WTC11 (cell line): ENCODE data around the gene ZXDB. TPM values are rescaled to one million over a fixed set of nuclear protein-coding genes. Genes with fewer than 3 reads are reported as not detected.

Source experiments
- ATAC-seq: fragments of 200-7000 bp; cut with Tn5 transposase; 2 replicates; pipeline ENCODE4 v1.10.0; 2021; ENCODE audit warnings: mild to moderate bottlenecking, moderate library complexity
- CTCF ChIA-PET: fragments of 300-600 bp; sonication (Branson Sonifier 250); formaldehyde crosslinking; loops from one replicate; lab custom pipeline; 2021; ENCODE audit warnings: antibody characterized with exemption; lab: Charles Lee
- POLR2A ChIA-PET: fragments of 350-600 bp; sonication (Branson Sonifier 250); formaldehyde crosslinking; loops from one replicate; lab custom pipeline; 2021; ENCODE audit warnings: antibody characterized with exemption; lab: Charles Lee
- DNase-seq: peaks from one replicate; pipeline ENCODE4 v3.0.0; 2021; ENCODE audit warnings: low spot score
- H3K27ac Mint-ChIP-seq: 2 replicates; pipeline ENCODE4 v1.8.0; 2021; ENCODE audit warnings: mixed read lengths
- H3K27me3 Mint-ChIP-seq: 2 replicates; pipeline ENCODE4 v1.8.0; 2021; ENCODE audit warnings: low read depth, mild to moderate bottlenecking, moderate library complexity, mixed read lengths
- H3K36me3 Mint-ChIP-seq: 2 replicates; pipeline ENCODE4 v1.8.0; 2021; ENCODE audit warnings: mixed read lengths
- H3K4me1 Mint-ChIP-seq: 2 replicates; pipeline ENCODE4 v1.8.0; 2022; ENCODE audit warnings: mixed read lengths
- H3K4me3 Mint-ChIP-seq: 2 replicates; pipeline ENCODE4 v1.8.0; 2021; ENCODE audit warnings: mild to moderate bottlenecking, moderate library complexity, mixed read lengths
- H3K9me3 Mint-ChIP-seq: 2 replicates; pipeline ENCODE4 v1.8.0; 2021; ENCODE audit warnings: mixed read lengths
- CREM ChIP-seq: sonication (generic); formaldehyde crosslinking; IDR thresholded peaks from 2 replicates; pipeline ENCODE4 v1.8.1; 2022; ENCODE audit warnings: mild to moderate bottlenecking, missing genetic modification reagents, moderate library complexity
- ELF4 ChIP-seq: sonication (generic); formaldehyde crosslinking; IDR thresholded peaks from 2 replicates; pipeline ENCODE4 v1.8.1; 2022; ENCODE audit warnings: low read depth, mild to moderate bottlenecking, moderate library complexity, missing genetic modification reagents
- FOXK1 ChIP-seq: sonication (generic); formaldehyde crosslinking; IDR thresholded peaks from 2 replicates; pipeline ENCODE4 v1.8.0; 2022; ENCODE audit warnings: mild to moderate bottlenecking, moderate library complexity, missing genetic modification reagents
- FOXP1 ChIP-seq: sonication (generic); formaldehyde crosslinking; IDR thresholded peaks from 2 replicates; pipeline ENCODE4 v1.8.0; 2022; ENCODE audit warnings: missing genetic modification reagents, mild to moderate bottlenecking, moderate library complexity, borderline replicate concordance
- GRHL2 ChIP-seq: fragments of 250-450 bp; sonication (Bioruptor Pico); IDR thresholded peaks from 2 replicates; pipeline ENCODE4 v1.8.0; 2022; ENCODE audit warnings: mild to moderate bottlenecking, moderate library complexity; ENCODE audit not compliant: insufficient replicate concordance, severe bottlenecking
- IRF2 ChIP-seq: sonication (generic); formaldehyde crosslinking; IDR thresholded peaks from 2 replicates; pipeline ENCODE4 v1.8.0; 2022; ENCODE audit warnings: low read depth, missing genetic modification reagents, borderline replicate concordance
- KAT7 ChIP-seq: sonication (generic); formaldehyde crosslinking; IDR thresholded peaks from 2 replicates; pipeline ENCODE4 v1.8.1; 2023; ENCODE audit warnings: missing genetic modification reagents, mild to moderate bottlenecking, borderline replicate concordance
- MXD4 ChIP-seq: fragments of 250-450 bp; sonication (Bioruptor Pico); IDR thresholded peaks from 2 replicates; pipeline ENCODE4 v1.8.0; 2021; ENCODE audit warnings: mild to moderate bottlenecking, moderate library complexity, borderline replicate concordance
- NR1H2 ChIP-seq: sonication (generic); formaldehyde crosslinking; IDR thresholded peaks from 2 replicates; pipeline ENCODE4 v1.9.0; 2021; ENCODE audit warnings: mild to moderate bottlenecking, moderate library complexity, missing genetic modification reagents
- NR2C2 ChIP-seq: sonication (generic); formaldehyde crosslinking; IDR thresholded peaks from 2 replicates; pipeline ENCODE4 v1.8.0; 2022; ENCODE audit warnings: mild to moderate bottlenecking, missing genetic modification reagents
- PRRX2 ChIP-seq: fragments of 250-450 bp; sonication (Bioruptor Pico); IDR thresholded peaks from 2 replicates; pipeline ENCODE4 v1.8.0; 2021; ENCODE audit warnings: mild to moderate bottlenecking
- SMAD3 ChIP-seq: sonication (generic); formaldehyde crosslinking; IDR thresholded peaks from 2 replicates; pipeline ENCODE4 v1.8.0; 2022; ENCODE audit warnings: missing genetic modification reagents, mild to moderate bottlenecking, borderline replicate concordance
- SP1 ChIP-seq: sonication (generic); formaldehyde crosslinking; conservative IDR thresholded peaks from 2 replicates; pipeline ENCODE4 v1.8.1; 2022; ENCODE audit warnings: missing genetic modification reagents
- ZNF219 ChIP-seq: sonication (generic); formaldehyde crosslinking; IDR thresholded peaks from 2 replicates; pipeline ENCODE4 v1.8.0; 2023; ENCODE audit warnings: missing genetic modification reagents, mild to moderate bottlenecking, borderline replicate concordance
- ZNF263 ChIP-seq: sonication (generic); formaldehyde crosslinking; IDR thresholded peaks from 2 replicates; pipeline ENCODE4 v1.8.1; 2022; ENCODE audit warnings: low read depth, mild to moderate bottlenecking, moderate library complexity, missing genetic modification reagents
- ZNF396 ChIP-seq: fragments of 250-450 bp; sonication (Bioruptor Pico); IDR thresholded peaks from 2 replicates; pipeline ENCODE4 v1.8.0; 2021; ENCODE audit warnings: mild to moderate bottlenecking, moderate library complexity, borderline replicate concordance
- total RNA-seq: library from RNA; stranded (reverse); gene quantifications from 3 replicates; pipeline ENCODE4 v1.2.3, GENCODE V29; 2021
- TF ChIP-seq, protein P1 (sequence below): sonication (generic); formaldehyde crosslinking; IDR thresholded peaks from 2 replicates; pipeline ENCODE4 v1.8.0; 2022; ENCODE audit warnings: mild to moderate bottlenecking, missing genetic modification reagents
- TF ChIP-seq, protein P2 (sequence below): fragments of 250-450 bp; sonication (Bioruptor Pico); IDR thresholded peaks from 2 replicates; pipeline ENCODE4 v2.1.2; 2022; ENCODE audit warnings: mild to moderate bottlenecking, moderate library complexity
- TF ChIP-seq, protein P3 (sequence below): fragments of 250-450 bp; sonication (Bioruptor Pico); IDR thresholded peaks from 2 replicates; pipeline ENCODE4 v1.9.0; 2021; ENCODE audit warnings: mild to moderate bottlenecking, borderline replicate concordance
- TF ChIP-seq, protein P4 (sequence below): fragments of 200-600 bp; IDR thresholded peaks from 2 replicates; pipeline ENCODE4 v1.8.0; 2022; ENCODE audit warnings: antibody characterized with exemption
- TF ChIP-seq, protein P5 (sequence below): fragments of 250-450 bp; sonication (Bioruptor Pico); conservative IDR thresholded peaks from 2 replicates; pipeline ENCODE4 v1.9.0; 2021; ENCODE audit warnings: mild to moderate bottlenecking

ZXDB gene
- total RNA-seq, 1 experiment from 2014 or later, result 7.8 TPM

DNA sequence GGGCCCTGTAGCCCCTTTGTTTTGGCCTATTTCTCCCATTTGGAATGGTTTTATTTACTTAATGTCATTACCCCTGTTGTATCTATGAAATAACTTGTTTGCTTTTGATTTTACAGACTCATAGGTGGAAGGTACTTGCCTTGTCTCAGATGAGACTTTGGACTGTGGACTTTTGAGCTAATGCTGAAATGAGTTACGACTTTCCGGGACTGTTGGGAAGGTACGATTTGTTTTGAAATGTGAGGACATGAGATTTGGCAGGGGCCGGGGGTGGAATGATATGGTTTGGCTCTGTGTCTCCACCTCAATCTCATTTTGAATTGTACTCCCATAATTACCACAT, 48.8 kb downstream of the ZXDB start:
- ChIA-PET POLR2A (no interaction called here), CTCF (no interaction called here)
- H3K9me3 Mint-ChIP-seq, result peaks cover 27% of the 10 kb centered on the region

DNA sequence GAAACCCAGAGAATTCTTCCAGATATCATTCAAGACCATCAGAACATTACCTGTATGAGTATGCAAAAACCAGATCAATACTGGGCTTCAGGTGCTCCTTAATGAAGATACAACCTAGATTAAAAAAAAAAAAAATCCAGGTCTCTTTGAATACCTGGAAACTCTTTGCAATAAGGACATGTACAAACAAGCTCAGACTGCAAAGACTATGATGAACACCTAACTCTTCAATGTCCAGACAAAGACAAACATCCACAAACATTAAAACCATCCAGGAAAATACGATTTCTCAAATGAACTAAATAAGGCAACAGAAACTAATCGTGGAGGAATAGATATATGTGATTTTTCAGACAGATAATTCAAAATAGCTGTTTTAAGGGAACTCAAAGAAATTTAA, 49.5 kb downstream of the ZXDB start:
- H3K4me1 Mint-ChIP-seq, result peaks cover 3% of the 10 kb centered on the region
- H3K4me3 Mint-ChIP-seq, result no peak overlapping the region
- peaks cover 2% of the 10 kb centered on the region; the same call in 1 of the 2 replicates for H3K36me3 Mint-ChIP-seq
- POLR2A ChIA-PET, result no interaction called here
- CTCF ChIA-PET, result no interaction called here
- TF ChIP-seq SMAD3 (CRISPR knock-in tag), result no peak
- TF ChIP-seq, protein P1, sequence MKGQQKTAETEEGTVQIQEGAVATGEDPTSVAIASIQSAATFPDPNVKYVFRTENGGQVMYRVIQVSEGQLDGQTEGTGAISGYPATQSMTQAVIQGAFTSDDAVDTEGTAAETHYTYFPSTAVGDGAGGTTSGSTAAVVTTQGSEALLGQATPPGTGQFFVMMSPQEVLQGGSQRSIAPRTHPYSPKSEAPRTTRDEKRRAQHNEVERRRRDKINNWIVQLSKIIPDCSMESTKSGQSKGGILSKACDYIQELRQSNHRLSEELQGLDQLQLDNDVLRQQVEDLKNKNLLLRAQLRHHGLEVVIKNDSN (CRISPR knock-in tag), result no peak
- no peak for DNase-seq
- H3K9me3 Mint-ChIP-seq, result peaks cover 21% of the 10 kb centered on the region
- no peak for ATAC-seq
- peaks cover 9% of the 10 kb centered on the region for H3K27me3 Mint-ChIP-seq
- H3K27ac Mint-ChIP-seq, result no peak overlapping the region

More for the DNA sequence above, 48.8 kb downstream of the ZXDB start:
- Mint-ChIP-seq H3K27me3 (peaks cover 5% of the 10 kb centered on the region), H3K27ac (no peak overlapping the region), H3K36me3 (peaks cover 2% of the 10 kb centered on the region; the same call in 1 of the 2 replicates), H3K4me1 (no peaks in the 10 kb centered on the region), H3K4me3 (no peak overlapping the region)
- DNase-seq (no peak), ATAC-seq (no peak)
- TF ChIP-seq GRHL2 (CRISPR knock-in tag) (no peak), NR2C2 (CRISPR knock-in tag) (no peak), SP1 (CRISPR knock-in tag) (no peak), PRRX2 (CRISPR knock-in tag) (no peak), NR1H2 (CRISPR knock-in tag) (no peak), ZNF263 (CRISPR knock-in tag) (no peak), ELF4 (CRISPR knock-in tag) (no peak), ZNF219 (CRISPR knock-in tag) (no peak), ZNF396 (CRISPR knock-in tag) (no peak), FOXP1 (CRISPR knock-in tag) (no peak), KAT7 (CRISPR knock-in tag) (no peak), MXD4 (CRISPR knock-in tag) (no peak), IRF2 (CRISPR knock-in tag) (no peak), FOXK1 (CRISPR knock-in tag) (no peak), CREM (CRISPR knock-in tag) (no peak)
- TF ChIP-seq, protein P2, sequence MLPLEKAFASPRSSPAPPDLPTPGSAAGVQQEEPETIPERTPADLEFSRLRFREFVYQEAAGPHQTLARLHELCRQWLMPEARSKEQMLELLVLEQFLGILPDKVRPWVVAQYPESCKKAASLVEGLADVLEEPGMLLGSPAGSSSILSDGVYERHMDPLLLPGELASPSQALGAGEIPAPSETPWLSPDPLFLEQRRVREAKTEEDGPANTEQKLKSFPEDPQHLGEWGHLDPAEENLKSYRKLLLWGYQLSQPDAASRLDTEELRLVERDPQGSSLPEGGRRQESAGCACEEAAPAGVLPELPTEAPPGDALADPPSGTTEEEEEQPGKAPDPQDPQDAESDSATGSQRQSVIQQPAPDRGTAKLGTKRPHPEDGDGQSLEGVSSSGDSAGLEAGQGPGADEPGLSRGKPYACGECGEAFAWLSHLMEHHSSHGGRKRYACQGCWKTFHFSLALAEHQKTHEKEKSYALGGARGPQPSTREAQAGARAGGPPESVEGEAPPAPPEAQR (CRISPR knock-in tag), result no peak
- TF ChIP-seq, protein P3, sequence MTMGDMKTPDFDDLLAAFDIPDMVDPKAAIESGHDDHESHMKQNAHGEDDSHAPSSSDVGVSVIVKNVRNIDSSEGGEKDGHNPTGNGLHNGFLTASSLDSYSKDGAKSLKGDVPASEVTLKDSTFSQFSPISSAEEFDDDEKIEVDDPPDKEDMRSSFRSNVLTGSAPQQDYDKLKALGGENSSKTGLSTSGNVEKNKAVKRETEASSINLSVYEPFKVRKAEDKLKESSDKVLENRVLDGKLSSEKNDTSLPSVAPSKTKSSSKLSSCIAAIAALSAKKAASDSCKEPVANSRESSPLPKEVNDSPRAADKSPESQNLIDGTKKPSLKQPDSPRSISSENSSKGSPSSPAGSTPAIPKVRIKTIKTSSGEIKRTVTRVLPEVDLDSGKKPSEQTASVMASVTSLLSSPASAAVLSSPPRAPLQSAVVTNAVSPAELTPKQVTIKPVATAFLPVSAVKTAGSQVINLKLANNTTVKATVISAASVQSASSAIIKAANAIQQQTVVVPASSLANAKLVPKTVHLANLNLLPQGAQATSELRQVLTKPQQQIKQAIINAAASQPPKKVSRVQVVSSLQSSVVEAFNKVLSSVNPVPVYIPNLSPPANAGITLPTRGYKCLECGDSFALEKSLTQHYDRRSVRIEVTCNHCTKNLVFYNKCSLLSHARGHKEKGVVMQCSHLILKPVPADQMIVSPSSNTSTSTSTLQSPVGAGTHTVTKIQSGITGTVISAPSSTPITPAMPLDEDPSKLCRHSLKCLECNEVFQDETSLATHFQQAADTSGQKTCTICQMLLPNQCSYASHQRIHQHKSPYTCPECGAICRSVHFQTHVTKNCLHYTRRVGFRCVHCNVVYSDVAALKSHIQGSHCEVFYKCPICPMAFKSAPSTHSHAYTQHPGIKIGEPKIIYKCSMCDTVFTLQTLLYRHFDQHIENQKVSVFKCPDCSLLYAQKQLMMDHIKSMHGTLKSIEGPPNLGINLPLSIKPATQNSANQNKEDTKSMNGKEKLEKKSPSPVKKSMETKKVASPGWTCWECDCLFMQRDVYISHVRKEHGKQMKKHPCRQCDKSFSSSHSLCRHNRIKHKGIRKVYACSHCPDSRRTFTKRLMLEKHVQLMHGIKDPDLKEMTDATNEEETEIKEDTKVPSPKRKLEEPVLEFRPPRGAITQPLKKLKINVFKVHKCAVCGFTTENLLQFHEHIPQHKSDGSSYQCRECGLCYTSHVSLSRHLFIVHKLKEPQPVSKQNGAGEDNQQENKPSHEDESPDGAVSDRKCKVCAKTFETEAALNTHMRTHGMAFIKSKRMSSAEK (CRISPR knock-in tag), result no peak
- TF ChIP-seq, protein P4, sequence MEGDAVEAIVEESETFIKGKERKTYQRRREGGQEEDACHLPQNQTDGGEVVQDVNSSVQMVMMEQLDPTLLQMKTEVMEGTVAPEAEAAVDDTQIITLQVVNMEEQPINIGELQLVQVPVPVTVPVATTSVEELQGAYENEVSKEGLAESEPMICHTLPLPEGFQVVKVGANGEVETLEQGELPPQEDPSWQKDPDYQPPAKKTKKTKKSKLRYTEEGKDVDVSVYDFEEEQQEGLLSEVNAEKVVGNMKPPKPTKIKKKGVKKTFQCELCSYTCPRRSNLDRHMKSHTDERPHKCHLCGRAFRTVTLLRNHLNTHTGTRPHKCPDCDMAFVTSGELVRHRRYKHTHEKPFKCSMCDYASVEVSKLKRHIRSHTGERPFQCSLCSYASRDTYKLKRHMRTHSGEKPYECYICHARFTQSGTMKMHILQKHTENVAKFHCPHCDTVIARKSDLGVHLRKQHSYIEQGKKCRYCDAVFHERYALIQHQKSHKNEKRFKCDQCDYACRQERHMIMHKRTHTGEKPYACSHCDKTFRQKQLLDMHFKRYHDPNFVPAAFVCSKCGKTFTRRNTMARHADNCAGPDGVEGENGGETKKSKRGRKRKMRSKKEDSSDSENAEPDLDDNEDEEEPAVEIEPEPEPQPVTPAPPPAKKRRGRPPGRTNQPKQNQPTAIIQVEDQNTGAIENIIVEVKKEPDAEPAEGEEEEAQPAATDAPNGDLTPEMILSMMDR, result no peak
- TF ChIP-seq, protein P5, sequence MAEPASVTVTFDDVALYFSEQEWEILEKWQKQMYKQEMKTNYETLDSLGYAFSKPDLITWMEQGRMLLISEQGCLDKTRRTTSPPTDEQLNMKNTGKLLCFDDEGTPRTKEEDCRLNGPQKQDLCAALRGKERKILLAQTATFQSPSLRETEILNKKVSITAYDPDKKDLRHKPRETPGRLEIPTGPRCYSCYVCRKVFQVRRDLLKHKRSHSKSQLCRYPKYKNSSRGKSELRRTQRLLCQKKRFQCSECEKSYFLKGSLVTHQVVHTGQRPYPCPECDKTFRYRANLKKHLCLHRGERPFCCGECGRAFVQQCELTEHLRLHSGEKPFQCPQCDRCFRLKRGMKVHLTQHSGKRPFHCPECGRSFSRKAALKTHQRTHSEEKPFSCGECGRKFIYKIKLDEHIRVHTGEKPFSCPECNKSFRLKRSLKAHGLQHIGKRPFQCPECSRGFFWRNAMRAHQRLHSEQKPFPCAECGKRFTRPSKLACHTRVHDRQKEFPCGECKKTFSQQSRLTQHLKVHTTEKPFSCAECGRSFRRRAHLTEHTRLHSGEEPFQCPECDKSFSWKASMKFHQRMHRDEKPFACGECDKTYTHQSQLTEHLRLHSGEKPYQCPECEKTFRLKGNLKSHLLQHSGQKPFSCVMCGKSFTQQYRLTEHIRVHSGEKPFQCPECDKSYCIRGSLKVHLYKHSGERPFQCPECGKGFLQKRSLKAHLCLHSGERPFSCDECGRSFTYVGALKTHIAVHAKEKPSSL, result no peak
